ENCODE measurements around the gene CHURC1.

DNA sequence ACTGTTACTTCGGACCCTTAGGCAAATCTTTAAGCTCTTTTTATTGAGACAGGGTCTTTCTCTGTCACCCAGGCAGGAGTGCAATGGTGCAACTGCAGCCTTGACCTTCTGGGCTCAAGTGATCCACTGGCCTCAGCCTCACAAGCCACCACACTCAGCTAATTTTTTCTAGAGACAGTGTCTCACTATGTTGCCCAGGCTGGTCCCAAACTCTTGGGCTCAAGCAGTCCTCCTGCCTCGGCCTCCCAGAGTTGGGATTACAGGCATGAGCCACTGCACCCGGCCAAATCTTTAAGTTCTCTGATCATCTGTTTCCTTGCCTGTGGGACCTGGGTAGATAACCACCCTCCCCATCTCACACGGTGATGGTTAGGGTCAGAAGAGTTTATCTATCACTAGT lies 30.6 kb downstream of the CHURC1 start:
- TF ChIP-seq, protein P1, sequence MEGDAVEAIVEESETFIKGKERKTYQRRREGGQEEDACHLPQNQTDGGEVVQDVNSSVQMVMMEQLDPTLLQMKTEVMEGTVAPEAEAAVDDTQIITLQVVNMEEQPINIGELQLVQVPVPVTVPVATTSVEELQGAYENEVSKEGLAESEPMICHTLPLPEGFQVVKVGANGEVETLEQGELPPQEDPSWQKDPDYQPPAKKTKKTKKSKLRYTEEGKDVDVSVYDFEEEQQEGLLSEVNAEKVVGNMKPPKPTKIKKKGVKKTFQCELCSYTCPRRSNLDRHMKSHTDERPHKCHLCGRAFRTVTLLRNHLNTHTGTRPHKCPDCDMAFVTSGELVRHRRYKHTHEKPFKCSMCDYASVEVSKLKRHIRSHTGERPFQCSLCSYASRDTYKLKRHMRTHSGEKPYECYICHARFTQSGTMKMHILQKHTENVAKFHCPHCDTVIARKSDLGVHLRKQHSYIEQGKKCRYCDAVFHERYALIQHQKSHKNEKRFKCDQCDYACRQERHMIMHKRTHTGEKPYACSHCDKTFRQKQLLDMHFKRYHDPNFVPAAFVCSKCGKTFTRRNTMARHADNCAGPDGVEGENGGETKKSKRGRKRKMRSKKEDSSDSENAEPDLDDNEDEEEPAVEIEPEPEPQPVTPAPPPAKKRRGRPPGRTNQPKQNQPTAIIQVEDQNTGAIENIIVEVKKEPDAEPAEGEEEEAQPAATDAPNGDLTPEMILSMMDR (conservative IDR thresholded peaks at IDR 0.05; ENCODE audit: low read depth in 2 of 2), result no peak
- TF ChIP-seq EZH2 (IDR thresholded peaks at IDR 0.05; ENCODE audit: low read depth, unreplicated experiment) (no peak), POLR2AphosphoS5 (IDR thresholded peaks at IDR 0.05; ENCODE audit: low read depth) (no peak), EZH2phosphoT487 (IDR thresholded peaks at IDR 0.05; ENCODE audit: unreplicated experiment) (no peak), JUNB (IDR thresholded peaks at IDR 0.05; ENCODE audit: unreplicated experiment) (no peak)
- TF ChIP-seq, protein P2, sequence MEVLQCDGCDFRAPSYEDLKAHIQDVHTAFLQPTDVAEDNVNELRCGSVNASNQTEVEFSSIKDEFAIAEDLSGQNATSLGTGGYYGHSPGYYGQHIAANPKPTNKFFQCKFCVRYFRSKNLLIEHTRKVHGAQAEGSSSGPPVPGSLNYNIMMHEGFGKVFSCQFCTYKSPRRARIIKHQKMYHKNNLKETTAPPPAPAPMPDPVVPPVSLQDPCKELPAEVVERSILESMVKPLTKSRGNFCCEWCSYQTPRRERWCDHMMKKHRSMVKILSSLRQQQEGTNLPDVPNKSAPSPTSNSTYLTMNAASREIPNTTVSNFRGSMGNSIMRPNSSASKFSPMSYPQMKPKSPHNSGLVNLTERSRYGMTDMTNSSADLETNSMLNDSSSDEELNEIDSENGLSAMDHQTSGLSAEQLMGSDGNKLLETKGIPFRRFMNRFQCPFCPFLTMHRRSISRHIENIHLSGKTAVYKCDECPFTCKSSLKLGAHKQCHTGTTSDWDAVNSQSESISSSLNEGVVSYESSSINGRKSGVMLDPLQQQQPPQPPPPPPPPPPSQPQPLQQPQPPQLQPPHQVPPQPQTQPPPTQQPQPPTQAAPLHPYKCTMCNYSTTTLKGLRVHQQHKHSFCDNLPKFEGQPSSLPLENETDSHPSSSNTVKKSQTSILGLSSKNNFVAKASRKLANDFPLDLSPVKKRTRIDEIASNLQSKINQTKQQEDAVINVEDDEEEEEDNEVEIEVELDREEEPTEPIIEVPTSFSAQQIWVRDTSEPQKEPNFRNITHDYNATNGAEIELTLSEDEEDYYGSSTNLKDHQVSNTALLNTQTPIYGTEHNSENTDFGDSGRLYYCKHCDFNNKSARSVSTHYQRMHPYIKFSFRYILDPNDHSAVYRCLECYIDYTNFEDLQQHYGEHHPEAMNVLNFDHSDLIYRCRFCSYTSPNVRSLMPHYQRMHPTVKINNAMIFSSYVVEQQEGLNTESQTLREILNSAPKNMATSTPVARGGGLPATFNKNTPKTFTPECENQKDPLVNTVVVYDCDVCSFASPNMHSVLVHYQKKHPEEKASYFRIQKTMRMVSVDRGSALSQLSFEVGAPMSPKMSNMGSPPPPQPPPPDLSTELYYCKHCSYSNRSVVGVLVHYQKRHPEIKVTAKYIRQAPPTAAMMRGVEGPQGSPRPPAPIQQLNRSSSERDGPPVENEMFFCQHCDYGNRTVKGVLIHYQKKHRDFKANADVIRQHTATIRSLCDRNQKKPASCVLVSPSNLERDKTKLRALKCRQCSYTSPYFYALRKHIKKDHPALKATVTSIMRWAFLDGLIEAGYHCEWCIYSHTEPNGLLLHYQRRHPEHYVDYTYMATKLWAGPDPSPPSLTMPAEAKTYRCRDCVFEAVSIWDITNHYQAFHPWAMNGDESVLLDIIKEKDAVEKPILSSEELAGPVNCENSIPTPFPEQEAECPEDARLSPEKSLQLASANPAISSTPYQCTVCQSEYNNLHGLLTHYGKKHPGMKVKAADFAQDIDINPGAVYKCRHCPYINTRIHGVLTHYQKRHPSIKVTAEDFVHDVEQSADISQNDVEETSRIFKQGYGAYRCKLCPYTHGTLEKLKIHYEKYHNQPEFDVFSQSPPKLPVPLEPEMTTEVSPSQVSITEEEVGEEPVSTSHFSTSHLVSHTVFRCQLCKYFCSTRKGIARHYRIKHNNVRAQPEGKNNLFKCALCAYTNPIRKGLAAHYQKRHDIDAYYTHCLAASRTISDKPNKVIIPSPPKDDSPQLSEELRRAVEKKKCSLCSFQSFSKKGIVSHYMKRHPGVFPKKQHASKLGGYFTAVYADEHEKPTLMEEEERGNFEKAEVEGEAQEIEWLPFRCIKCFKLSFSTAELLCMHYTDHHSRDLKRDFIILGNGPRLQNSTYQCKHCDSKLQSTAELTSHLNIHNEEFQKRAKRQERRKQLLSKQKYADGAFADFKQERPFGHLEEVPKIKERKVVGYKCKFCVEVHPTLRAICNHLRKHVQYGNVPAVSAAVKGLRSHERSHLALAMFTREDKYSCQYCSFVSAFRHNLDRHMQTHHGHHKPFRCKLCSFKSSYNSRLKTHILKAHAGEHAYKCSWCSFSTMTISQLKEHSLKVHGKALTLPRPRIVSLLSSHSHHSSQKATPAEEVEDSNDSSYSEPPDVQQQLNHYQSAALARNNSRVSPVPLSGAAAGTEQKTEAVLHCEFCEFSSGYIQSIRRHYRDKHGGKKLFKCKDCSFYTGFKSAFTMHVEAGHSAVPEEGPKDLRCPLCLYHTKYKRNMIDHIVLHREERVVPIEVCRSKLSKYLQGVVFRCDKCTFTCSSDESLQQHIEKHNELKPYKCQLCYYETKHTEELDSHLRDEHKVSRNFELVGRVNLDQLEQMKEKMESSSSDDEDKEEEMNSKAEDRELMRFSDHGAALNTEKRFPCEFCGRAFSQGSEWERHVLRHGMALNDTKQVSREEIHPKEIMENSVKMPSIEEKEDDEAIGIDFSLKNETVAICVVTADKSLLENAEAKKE (CRISPR knock-in tag; IDR thresholded peaks at IDR 0.05), result no peak
